MM.1S (cell line): Measurements from ENCODE around the gene PDRG1.

Experiments used
- DNase-seq: peaks from one replicate; pipeline ENCODE4 v3.0.0-alpha.2; 2015
- H2AFZ ChIP-seq: fragments of 300-600 bp; sonication (generic); 2 replicates; pipeline ENCODE4 v1.6.0; 2016; ENCODE audit warnings: antibody characterized with exemption, low read length
- H3F3A ChIP-seq: fragments of 300-600 bp; sonication (generic); 2 replicates; pipeline ENCODE4 v1.6.1; 2016; ENCODE audit warnings: mild to moderate bottlenecking, antibody characterized with exemption, low read length, moderate library complexity, mixed read lengths; ENCODE audit not compliant: insufficient read depth
- H3K27ac ChIP-seq: fragments of 300-600 bp; sonication (generic); 2 replicates; pipeline ENCODE4 v1.5.1; 2016; ENCODE audit warnings: mild to moderate bottlenecking, low read length
- H3K27me3 ChIP-seq: fragments of 300-600 bp; sonication (generic); replicated peaks from 2 replicates; pipeline ENCODE4 v1.6.0; 2016; ENCODE audit warnings: low read length; ENCODE audit not compliant: insufficient read depth
- H3K36me3 ChIP-seq: fragments of 300-600 bp; sonication (generic); replicated peaks from 2 replicates; pipeline ENCODE4 v1.6.1; 2016; ENCODE audit warnings: mild to moderate bottlenecking, low read length, mixed read lengths; ENCODE audit not compliant: insufficient read depth
- H3K4me1 ChIP-seq: fragments of 300-600 bp; sonication (generic); 2 replicates; pipeline ENCODE4 v1.6.1; 2016; ENCODE audit warnings: low read length, mixed read lengths
- H3K4me2 ChIP-seq: fragments of 300-600 bp; sonication (generic); 2 replicates; pipeline ENCODE4 v1.6.0; 2016; ENCODE audit warnings: low read depth, low read length
- H3K4me3 ChIP-seq: fragments of 300-600 bp; sonication (generic); 2 replicates; pipeline ENCODE4 v1.5.1; 2016; ENCODE audit warnings: low read length, mixed read lengths
- H3K79me2 ChIP-seq: fragments of 300-600 bp; sonication (generic); 2 replicates; pipeline ENCODE4 v1.6.1; 2016; ENCODE audit warnings: mixed run types, low read length, mixed read lengths
- H3K9ac ChIP-seq: fragments of 300-600 bp; sonication (generic); 2 replicates; pipeline ENCODE4 v1.6.1; 2016; ENCODE audit warnings: low read length, mixed read lengths
- H3K9me2 ChIP-seq: fragments of 300-600 bp; sonication (generic); replicated peaks from 2 replicates; pipeline ENCODE4 v1.6.1; 2016; ENCODE audit warnings: mild to moderate bottlenecking, low read length, mixed read lengths; ENCODE audit not compliant: insufficient read depth
- H3K9me3 ChIP-seq: fragments of 300-600 bp; sonication (generic); replicated peaks from 2 replicates; pipeline ENCODE4 v1.6.1; 2016; ENCODE audit warnings: mild to moderate bottlenecking, low read length, mixed read lengths; ENCODE audit not compliant: insufficient read depth
- H4K20me1 ChIP-seq: fragments of 300-600 bp; sonication (generic); 2 replicates; pipeline ENCODE4 v1.6.1; 2016; ENCODE audit warnings: mild to moderate bottlenecking, low read length, moderate library complexity, mixed read lengths; ENCODE audit not compliant: insufficient read depth
- EZH2 ChIP-seq: fragments of 300-600 bp; sonication (generic); optimal IDR thresholded peaks from 2 replicates; pipeline ENCODE3; 2017; ENCODE audit warnings: low read depth, mild to moderate bottlenecking, antibody characterized with exemption, low read length, mixed read lengths
- EZH2phosphoT487 ChIP-seq: fragments of 300-600 bp; sonication (generic); IDR thresholded peaks from 2 replicates; pipeline ENCODE4 v1.6.1; 2018; ENCODE audit warnings: antibody characterized with exemption, low read length
- TF ChIP-seq, protein P1 (sequence below): fragments of 300-600 bp; sonication (generic); IDR thresholded peaks from 2 replicates; pipeline ENCODE4 v1.5.1; 2016; ENCODE audit warnings: antibody characterized with exemption, low read length, mixed read lengths

PDRG1 gene

DNA sequence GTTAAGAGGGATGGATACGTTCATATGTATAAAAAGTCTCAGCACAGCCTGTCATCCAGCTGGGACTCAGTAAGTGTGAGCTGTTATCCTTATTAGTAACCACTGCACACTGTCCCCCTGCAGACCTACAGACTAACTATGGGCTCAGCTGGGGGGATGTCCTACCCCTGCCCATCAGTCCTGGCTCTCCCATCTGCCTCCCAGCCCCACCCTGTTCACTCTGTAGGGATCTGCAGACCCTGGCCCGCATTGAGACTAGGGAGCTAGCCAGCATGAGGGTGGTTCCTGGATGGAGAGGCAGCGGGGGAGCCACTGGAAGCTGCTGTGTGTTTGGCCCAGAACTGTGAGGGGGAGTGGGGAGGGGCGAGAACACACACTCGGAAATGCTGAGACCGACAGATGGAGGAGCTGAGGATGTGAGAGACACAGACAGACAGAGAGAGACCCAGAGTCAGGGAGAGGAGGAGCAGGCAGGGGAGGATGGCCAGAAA is 33.2 kb upstream of the PDRG1 start:
- Histone ChIP-seq H3K27me3 (peaks cover 43% of the 10 kb centered on the region), H3K79me2 (no peaks in the 10 kb centered on the region), H3K9me2 (no peaks in the 10 kb centered on the region), H3F3A (no peaks in the 10 kb centered on the region), H4K20me1 (peaks cover 2% of the 10 kb centered on the region; the same call in 1 of the 2 replicates), H2AFZ (no peak overlapping the region), H3K9me3 (no peaks in the 10 kb centered on the region), H3K36me3 (no peaks in the 10 kb centered on the region), H3K4me3 (no peak overlapping the region), H3K27ac (no peak overlapping the region), H3K4me2 (no peak overlapping the region), H3K9ac (no peak overlapping the region), H3K4me1 (no peaks in the 10 kb centered on the region)
- TF ChIP-seq, protein P1, sequence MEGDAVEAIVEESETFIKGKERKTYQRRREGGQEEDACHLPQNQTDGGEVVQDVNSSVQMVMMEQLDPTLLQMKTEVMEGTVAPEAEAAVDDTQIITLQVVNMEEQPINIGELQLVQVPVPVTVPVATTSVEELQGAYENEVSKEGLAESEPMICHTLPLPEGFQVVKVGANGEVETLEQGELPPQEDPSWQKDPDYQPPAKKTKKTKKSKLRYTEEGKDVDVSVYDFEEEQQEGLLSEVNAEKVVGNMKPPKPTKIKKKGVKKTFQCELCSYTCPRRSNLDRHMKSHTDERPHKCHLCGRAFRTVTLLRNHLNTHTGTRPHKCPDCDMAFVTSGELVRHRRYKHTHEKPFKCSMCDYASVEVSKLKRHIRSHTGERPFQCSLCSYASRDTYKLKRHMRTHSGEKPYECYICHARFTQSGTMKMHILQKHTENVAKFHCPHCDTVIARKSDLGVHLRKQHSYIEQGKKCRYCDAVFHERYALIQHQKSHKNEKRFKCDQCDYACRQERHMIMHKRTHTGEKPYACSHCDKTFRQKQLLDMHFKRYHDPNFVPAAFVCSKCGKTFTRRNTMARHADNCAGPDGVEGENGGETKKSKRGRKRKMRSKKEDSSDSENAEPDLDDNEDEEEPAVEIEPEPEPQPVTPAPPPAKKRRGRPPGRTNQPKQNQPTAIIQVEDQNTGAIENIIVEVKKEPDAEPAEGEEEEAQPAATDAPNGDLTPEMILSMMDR = no peak
- TF ChIP-seq EZH2phosphoT487 (no peak), EZH2 (no peak)
- no peak for DNase-seq

GRCh38 chr20:31981784-31982183 is 29.9 kb upstream of the PDRG1 start:
- DNase-seq = no peak
- no peak overlapping the region for H2AFZ ChIP-seq
- no peaks in the 10 kb centered on the region for H4K20me1 ChIP-seq
- H3K9me3 ChIP-seq = no peaks in the 10 kb centered on the region
- H3K9ac ChIP-seq = no peak overlapping the region
- no peaks in the 10 kb centered on the region for H3K4me1 ChIP-seq
- H3K9me2 ChIP-seq = no peaks in the 10 kb centered on the region
- H3K36me3 ChIP-seq = no peaks in the 10 kb centered on the region
- TF ChIP-seq EZH2 = no peak
- no peak for TF ChIP-seq EZH2phosphoT487
- TF ChIP-seq, protein P1 = no peak
- no peak overlapping the region for H3K4me3 ChIP-seq
- H3K27ac ChIP-seq = no peak overlapping the region
- H3K4me2 ChIP-seq = no peak overlapping the region
- H3K79me2 ChIP-seq = no peaks in the 10 kb centered on the region
- H3K27me3 ChIP-seq = peaks cover 52% of the 10 kb centered on the region
- H3F3A ChIP-seq = no peaks in the 10 kb centered on the region

GRCh38 chr20:31979713-31980426 is 28.0 kb upstream of the PDRG1 start:
- DNase-seq = no peak
- H3K27me3 ChIP-seq = peaks cover 60% of the 10 kb centered on the region
- no peaks in the 10 kb centered on the region for H3K79me2 ChIP-seq
- no peak overlapping the region for H3K4me2 ChIP-seq
- no peaks in the 10 kb centered on the region for H3F3A ChIP-seq
- no peak overlapping the region for H3K9ac ChIP-seq
- no peak overlapping the region for H2AFZ ChIP-seq
- H3K36me3 ChIP-seq = no peaks in the 10 kb centered on the region
- no peaks in the 10 kb centered on the region for H3K4me1 ChIP-seq
- H3K4me3 ChIP-seq = no peak overlapping the region
- TF ChIP-seq EZH2 (no peak), EZH2phosphoT487 (no peak)
- TF ChIP-seq, protein P1 = no peak
- no peaks in the 10 kb centered on the region for H4K20me1 ChIP-seq
- H3K9me3 ChIP-seq = no peaks in the 10 kb centered on the region
- no peak overlapping the region for H3K27ac ChIP-seq
- H3K9me2 ChIP-seq = no peaks in the 10 kb centered on the region
